Testis (tissue), 3 donors: ENCODE data around the gene TFEB. TPM values are rescaled to one million over a fixed set of nuclear protein-coding genes. Genes with fewer than 3 reads are reported as not detected.

Experiments
- DNase-seq: peaks from one replicate; pipeline ENCODE4 v3.0.0-alpha.2; 2019
- H3K27ac ChIP-seq, 2 donors: fragments of 200-600 bp; sonication (generic); one replicate each; pipeline ENCODE4 v1.5.1; 2019
- H3K27me3 ChIP-seq: fragments of 200-600 bp; sonication (generic); one replicate; pipeline ENCODE4 v1.5.1; 2019
- H3K36me3 ChIP-seq: fragments of 200-600 bp; sonication (generic); one replicate; pipeline ENCODE4 v1.5.1; 2017; ENCODE audit warnings: low read depth; ENCODE audit errors: missing control alignments
- H3K4me1 ChIP-seq: fragments of 200-600 bp; sonication (generic); one replicate; pipeline ENCODE4 v1.5.1; 2019
- H3K4me3 ChIP-seq, 2 donors: fragments of 200-600 bp; sonication (generic); one replicate each; pipeline ENCODE4 v1.5.1; 2017 to 2019
- H3K9me3 ChIP-seq: fragments of 200-600 bp; sonication (generic); one replicate; pipeline ENCODE4 v1.5.1; 2017
- CTCF ChIP-seq, 3 experiments: fragments of 450-650 bp in 2 of 3; fragments of 200-600 bp in 1 of 3; sonication (generic) in 1 of 3; IDR thresholded peaks; one replicate each; pipeline ENCODE4 v1.5.1; 2016 to 2019; ENCODE audit warnings: antibody characterized with exemption in 3 of 3, mild to moderate bottlenecking in 2 of 3, moderate library complexity in 1 of 3
- POLR2A ChIP-seq: fragments of 450-650 bp; IDR thresholded peaks from one replicate; pipeline ENCODE4 v1.6.1; 2017; ENCODE audit warnings: antibody characterized with exemption, mild to moderate bottlenecking, moderate library complexity
- WGBS, 2 donors: methylation state at CpG; one replicate each; pipeline ENCODE4 v1.1.5; 2018; 5-methylcytosine and 5-hydroxymethylcytosine counted together
- intact Hi-C: fragments of 100-400 bp; cut with DNase I; formaldehyde crosslinking; loops from one replicate; pipeline ENCODE4 v1.15.1; 2023; ENCODE audit warnings: low total_unique reads
- polyA plus RNA-seq: library from polyadenylated mRNA; stranded (reverse); fragments of 350-450 nt; fragmentation: Illumina TruSeq; extraction: RNeasy Lipid Tissue Mini Kit (QIAGEN cat#74804); gene quantifications from one replicate; pipeline ENCODE4 v1.2.3, GENCODE V29; 2014; ENCODE audit warnings: low read depth, low replicate concordance; ENCODE audit not compliant: insufficient read depth
- total RNA-seq, 2 donors: library from RNA; depleted of rRNA; stranded (reverse); fragments of >200 nt; gene quantifications; one replicate each; pipeline ENCODE4 v1.2.3, GENCODE V29; 2016

TFEB gene
- total and polyA plus RNA-seq, 3 donors from 2014 or later, result 4.5 to 6.3 (median 5.2) TPM

- Histone ChIP-seq H3K4me3 (no peak overlapping the region), H3K9me3 (no peaks in the 10 kb centered on the region), H3K27me3 (no peaks in the 10 kb centered on the region), H3K36me3 (no peaks in the 10 kb centered on the region), H3K4me1 (no peaks in the 10 kb centered on the region), H3K27ac (no peak overlapping the region)
- intact Hi-C loops, result no loop called here
- WGBS, 2 donors, result 84 to 91% methylated on average over 4 to 5 of the region's 5 CpGs
- no peak for TF ChIP-seq CTCF (IDR thresholded peaks at IDR 0.05)
- TF ChIP-seq POLR2A, result no peak
- no peak for DNase-seq
Observed at GRCh38 chr6:41663568-41663967, 71.8 kb downstream of the TFEB start.

- no peak for DNase-seq
- H3K27me3 ChIP-seq, result no peaks in the 10 kb centered on the region
- H3K4me3 ChIP-seq, result no peak overlapping the region
- 67 to 86% methylated on average over 5 to 7 of the region's 7 CpGs for WGBS, 2 donors
- TF ChIP-seq CTCF (IDR thresholded peaks at IDR 0.05) (no peak), POLR2A (no peak)
- H3K4me1 ChIP-seq, result no peaks in the 10 kb centered on the region
- no peak overlapping the region for H3K27ac ChIP-seq
- no peaks in the 10 kb centered on the region for H3K9me3 ChIP-seq
- intact Hi-C loops, result no loop called here
- H3K36me3 ChIP-seq, result no peaks in the 10 kb centered on the region
Observed at GRCh38 chr6:41659935-41660334, 75.5 kb downstream of the TFEB start.

GRCh38 chr6:41658636-41659035, 76.8 kb downstream of the TFEB start:
- WGBS, 2 donors, result 77 to 82% methylated on average over 13 of the region's 13 CpGs
- TF ChIP-seq CTCF (IDR thresholded peaks at IDR 0.05) (no peak), POLR2A (no peak)
- DNase-seq, result no peak

GRCh38 chr6:41657131-41658094, 78.0 kb downstream of the TFEB start:
- Histone ChIP-seq H3K27me3 (no peaks in the 10 kb centered on the region), H3K4me1 (no peaks in the 10 kb centered on the region), H3K36me3 (no peaks in the 10 kb centered on the region), H3K4me3 (no peak overlapping the region), H3K27ac (no peak overlapping the region), H3K9me3 (no peaks in the 10 kb centered on the region)
- 90 to 91% methylated on average over 18 to 23 of the region's 23 CpGs for WGBS, 2 donors
- intact Hi-C loops, result no loop called here
- TF ChIP-seq POLR2A, result no peak
- no peak for TF ChIP-seq CTCF (IDR thresholded peaks at IDR 0.05)
- DNase-seq, result no peak

More at GRCh38 chr6:41658636-41659035, 76.8 kb downstream of the TFEB start:
- H3K27ac ChIP-seq, result no peak overlapping the region
- no peak overlapping the region for H3K4me3 ChIP-seq
- H3K27me3 ChIP-seq, result no peaks in the 10 kb centered on the region
- H3K36me3 ChIP-seq, result no peaks in the 10 kb centered on the region
- intact Hi-C loops, result no loop called here
- H3K9me3 ChIP-seq, result no peaks in the 10 kb centered on the region
- H3K4me1 ChIP-seq, result no peaks in the 10 kb centered on the region
